ENCODE data around the gene FAM229B. TPM values are rescaled to one million over a fixed set of nuclear protein-coding genes. Genes with fewer than 3 reads are reported as not detected.

FAM229B gene, protein sequence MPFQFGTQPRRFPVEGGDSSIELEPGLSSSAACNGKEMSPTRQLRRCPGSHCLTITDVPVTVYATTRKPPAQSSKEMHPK
- polyA plus RNA-seq, result 1 to 10 TPM in 3 of 4 donors, not detected in 1; 5.3 to 7.6 (median 6.8) TPM
- long read RNA-seq, donor 1, transcript FAM229B-201 (4 exons, 2,543 nt), result major isoform, 14 of 14 reads
- long read RNA-seq, donor 1, partial matches to known transcripts, result 0 of 14 reads
- long read RNA-seq, donor 1, other reads (novel, unspliced or antisense), result 0 of 14 reads
- long read RNA-seq, donor 2, partial matches to known transcripts, result 0 of 1 reads
- long read RNA-seq, donor 2, other reads (novel, unspliced or antisense), result 0 of 1 reads
- long read RNA-seq, donor 3, partial matches to known transcripts, result 0 of 3 reads
- long read RNA-seq, donor 3, other reads (novel, unspliced or antisense), result 0 of 3 reads
- long read RNA-seq, donor 4, result 0 reads
- long read RNA-seq, donor 5, partial matches to known transcripts, result 0 of 1 reads
- long read RNA-seq, donor 5, other reads (novel, unspliced or antisense), result 0 of 1 reads
- long read RNA-seq, donor 6, result 0 reads
- long read RNA-seq, donor 7, transcript FAM229B-201 (4 exons, 2,543 nt), result major isoform, 34 of 40 reads
- long read RNA-seq, donor 7, partial matches to known transcripts, result 6 of 40 reads
- long read RNA-seq, donor 7, other reads (novel, unspliced or antisense), result 0 of 40 reads
- long read RNA-seq, donor 8, partial matches to known transcripts, result 0 of 2 reads
- long read RNA-seq, donor 8, other reads (novel, unspliced or antisense), result 0 of 2 reads
- long read RNA-seq, donor 9, partial matches to known transcripts, result 0 of 2 reads
- long read RNA-seq, donor 9, other reads (novel, unspliced or antisense), result 0 of 2 reads
- long read RNA-seq, donor 10, transcript FAM229B-201 (4 exons, 2,543 nt), result major isoform, 10 of 10 reads
- long read RNA-seq, donor 10, partial matches to known transcripts, result 0 of 10 reads
- long read RNA-seq, donor 10, other reads (novel, unspliced or antisense), result 0 of 10 reads

DNA sequence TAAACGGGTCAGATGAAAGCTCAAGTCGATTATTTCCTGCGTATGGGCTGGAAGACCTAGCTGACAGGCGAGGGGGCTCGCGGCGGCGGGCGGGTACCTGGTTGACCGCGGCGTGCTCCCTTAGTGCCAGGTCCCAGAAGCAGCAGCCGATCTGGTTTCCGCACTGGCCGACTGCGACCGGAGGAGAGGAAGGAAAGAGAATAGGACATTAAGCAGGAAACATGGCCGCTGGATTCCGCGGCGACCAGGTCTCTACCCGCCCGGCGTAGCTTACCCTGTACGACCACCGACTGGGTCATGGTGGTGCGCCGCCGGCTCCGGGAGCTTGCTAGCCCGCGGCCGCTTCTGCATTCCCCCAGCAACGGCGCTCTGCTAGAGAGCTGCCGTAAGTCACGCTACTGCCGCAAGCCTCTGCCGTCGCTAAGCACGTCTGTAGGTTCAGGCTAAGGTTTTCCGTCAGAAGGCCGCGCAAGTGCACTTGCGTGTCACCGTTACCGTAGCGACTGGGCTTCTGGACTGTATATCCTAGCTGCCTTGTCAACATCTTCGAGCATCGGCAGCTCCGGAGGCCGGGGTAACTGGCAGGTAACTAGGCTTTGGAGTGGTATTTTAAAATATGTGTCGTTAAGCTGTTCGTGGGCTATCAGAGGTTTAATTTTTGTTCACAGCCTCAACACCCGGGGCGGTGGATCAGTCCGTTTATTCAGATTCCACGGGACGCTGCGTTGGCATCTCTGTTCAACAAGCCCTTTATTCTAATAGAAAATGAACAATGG lies at the start of gene FAM229B, which contains the start of gene TUBE1:
FAM229B (plus strand) TSS at position 456 of the 776 bp plus-strand sequence. CDS start 11,693 bp downstream, outside the sequence.
TUBE1 (minus strand) TSS at position 347 of the 776 bp plus-strand sequence; CDS start at position 299, 48 bp downstream.
- Histone ChIP-seq H3K4me3 (ENCODE audit: low read depth in 1 of 3, low read length in 3 of 3) (peak within 1 kb of the TSS; percentile 68 to 85 (median 84)), H3K4me1 (ENCODE audit: control insufficient read depth in 3 of 3, insufficient read depth in 2 of 3, low read depth in 1 of 3, low read length in 2 of 3) (no peaks in the 10 kb centered on the region), H3K9me3 (ENCODE audit: control insufficient read depth in 2 of 2, insufficient read depth in 1 of 2, low read depth in 1 of 2, low read length in 1 of 2) (no peaks in the 10 kb centered on the region), H3K27me3 (ENCODE audit: control insufficient read depth in 3 of 3, insufficient read depth in 3 of 3, low read length in 3 of 3) (peaks cover 0 to 4% (median 0%) of the 10 kb centered on the region in 3 donors), H3K27ac (ENCODE audit: low read depth in 1 of 3, low read length in 2 of 3) (peak within 1 kb of the TSS; percentile 49 to 86 (median 77)), H3K36me3 (ENCODE audit: control insufficient read depth in 3 of 3, insufficient read depth in 2 of 3, low read depth in 1 of 3, low read length in 3 of 3) (no peaks in the 10 kb centered on the region)
- WGBS, 3 donors, result 0 to 1% (median 0%) methylated on average over 56 to 60 of the region's 60 CpGs
- DNase-seq (peak; percentile 96), FAIRE-seq (no peak)

DNA sequence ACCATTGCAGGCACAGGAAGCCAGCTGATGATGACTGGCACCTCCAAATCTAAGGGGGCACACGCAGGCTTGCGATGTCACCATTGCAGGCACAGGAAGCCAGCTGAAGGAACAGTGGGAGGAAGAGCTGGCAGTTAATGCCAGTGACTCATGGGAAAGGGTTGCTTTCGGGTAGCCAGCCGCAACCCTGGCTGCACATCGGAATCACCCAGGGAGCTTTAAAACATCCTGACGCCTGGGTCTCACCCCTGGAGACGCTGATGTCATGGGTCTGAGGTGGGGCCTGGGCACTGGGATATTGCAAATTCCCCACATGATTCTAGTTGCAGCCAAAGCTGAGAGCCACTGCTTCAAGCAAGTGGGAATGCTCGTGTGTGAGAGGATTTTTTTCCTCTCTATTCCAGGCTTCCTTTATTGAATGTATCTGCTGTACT lies 49.6 kb upstream of the FAM229B start:
- WGBS, 3 donors, result 69 to 88% (median 85%) methylated on average over 8 of the region's 8 CpGs
- no peaks in the 10 kb centered on the region for H3K4me1 ChIP-seq (ENCODE audit: control insufficient read depth in 3 of 3, insufficient read depth in 2 of 3, low read depth in 1 of 3, low read length in 2 of 3)
- H3K4me3 ChIP-seq (ENCODE audit: low read depth in 1 of 3, low read length in 3 of 3), result no peak overlapping the region
- H3K27me3 ChIP-seq (ENCODE audit: control insufficient read depth in 3 of 3, insufficient read depth in 3 of 3, low read length in 3 of 3), result no peaks in the 10 kb centered on the region
- H3K36me3 ChIP-seq (ENCODE audit: control insufficient read depth in 3 of 3, insufficient read depth in 2 of 3, low read depth in 1 of 3, low read length in 3 of 3), result no peaks in the 10 kb centered on the region
- no peaks in the 10 kb centered on the region for H3K9me3 ChIP-seq (ENCODE audit: control insufficient read depth in 2 of 2, insufficient read depth in 1 of 2, low read depth in 1 of 2, low read length in 1 of 2)
- FAIRE-seq (no peak), DNase-seq (no peak)
- H3K27ac ChIP-seq (ENCODE audit: low read depth in 1 of 3, low read length in 2 of 3), result no peak overlapping the region

DNA sequence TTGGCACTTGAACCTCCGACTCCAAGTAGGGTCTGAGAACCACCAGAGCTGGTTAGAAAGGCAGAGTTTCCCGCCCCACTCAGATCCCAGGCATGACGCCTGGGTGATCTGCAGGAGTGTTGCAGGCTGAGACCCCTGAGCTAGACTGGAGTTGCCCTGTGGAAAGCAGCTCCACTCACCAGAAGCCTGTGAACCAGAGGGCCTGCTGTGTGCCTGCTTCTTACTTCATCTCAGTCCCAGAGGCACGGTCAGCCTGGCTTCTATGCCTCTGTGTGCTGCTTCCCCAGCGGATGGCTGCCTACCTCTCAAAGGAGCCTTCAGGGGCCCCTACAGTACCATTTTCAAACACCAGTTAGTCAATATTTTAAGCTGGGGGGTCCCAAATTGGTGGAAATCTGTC lies 49.1 kb upstream of the FAM229B start:
- Histone ChIP-seq H3K27ac (ENCODE audit: low read depth in 1 of 3, low read length in 2 of 3) (peak overlapping the region in 1 of 3 donors; percentile 22), H3K4me1 (ENCODE audit: control insufficient read depth in 3 of 3, insufficient read depth in 2 of 3, low read depth in 1 of 3, low read length in 2 of 3) (no peaks in the 10 kb centered on the region), H3K36me3 (ENCODE audit: control insufficient read depth in 3 of 3, insufficient read depth in 2 of 3, low read depth in 1 of 3, low read length in 3 of 3) (no peaks in the 10 kb centered on the region), H3K9me3 (ENCODE audit: control insufficient read depth in 2 of 2, insufficient read depth in 1 of 2, low read depth in 1 of 2, low read length in 1 of 2) (no peaks in the 10 kb centered on the region), H3K27me3 (ENCODE audit: control insufficient read depth in 3 of 3, insufficient read depth in 3 of 3, low read length in 3 of 3) (no peaks in the 10 kb centered on the region), H3K4me3 (ENCODE audit: low read depth in 1 of 3, low read length in 3 of 3) (no peak overlapping the region)
- DNase-seq (no peak), FAIRE-seq (no peak)
- 72 to 84% (median 82%) methylated on average over 5 of the region's 5 CpGs for WGBS, 3 donors

DNA sequence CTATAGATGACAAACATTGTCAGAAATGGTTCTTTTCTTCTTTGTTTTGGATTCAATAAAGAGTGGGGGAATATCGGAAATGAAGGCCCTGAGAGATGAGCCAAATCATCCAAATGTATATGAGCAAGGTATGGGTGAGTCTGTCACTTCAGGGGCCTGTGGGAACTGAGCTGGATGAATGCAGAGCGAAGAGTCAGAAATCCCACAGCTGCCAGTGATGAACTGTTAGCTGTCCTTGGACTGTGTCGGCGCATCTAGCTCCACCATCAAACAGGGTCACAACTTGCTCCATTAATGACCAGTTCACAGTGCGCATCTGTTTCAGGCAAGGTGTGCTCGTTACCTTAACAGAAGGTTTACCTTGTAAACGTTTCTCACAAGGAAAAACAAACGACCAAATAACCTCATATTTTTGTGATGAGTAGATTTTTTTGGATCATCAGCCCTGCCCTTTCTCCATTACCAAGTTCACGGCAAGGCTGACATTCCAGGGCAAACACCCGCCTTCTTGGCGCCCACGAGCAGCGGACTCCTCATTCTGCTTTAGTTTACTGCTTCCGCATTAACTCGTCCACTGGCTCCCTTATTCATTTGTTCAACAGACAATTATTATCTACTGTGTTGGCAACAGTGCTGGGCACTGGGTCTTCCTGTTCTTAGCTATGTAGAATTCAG lies 48.5 kb upstream of the FAM229B start:
- Histone ChIP-seq H3K27ac (ENCODE audit: low read depth in 1 of 3, low read length in 2 of 3) (no peak overlapping the region), H3K9me3 (ENCODE audit: control insufficient read depth in 2 of 2, insufficient read depth in 1 of 2, low read depth in 1 of 2, low read length in 1 of 2) (no peaks in the 10 kb centered on the region), H3K4me1 (ENCODE audit: control insufficient read depth in 3 of 3, insufficient read depth in 2 of 3, low read depth in 1 of 3, low read length in 2 of 3) (no peaks in the 10 kb centered on the region), H3K4me3 (ENCODE audit: low read depth in 1 of 3, low read length in 3 of 3) (no peak overlapping the region), H3K36me3 (ENCODE audit: control insufficient read depth in 3 of 3, insufficient read depth in 2 of 3, low read depth in 1 of 3, low read length in 3 of 3) (no peaks in the 10 kb centered on the region), H3K27me3 (ENCODE audit: control insufficient read depth in 3 of 3, insufficient read depth in 3 of 3, low read length in 3 of 3) (no peaks in the 10 kb centered on the region)
- FAIRE-seq (no peak), DNase-seq (no peak)
- 79 to 88% (median 80%) methylated on average over 15 of the region's 15 CpGs for WGBS, 3 donors

DNA sequence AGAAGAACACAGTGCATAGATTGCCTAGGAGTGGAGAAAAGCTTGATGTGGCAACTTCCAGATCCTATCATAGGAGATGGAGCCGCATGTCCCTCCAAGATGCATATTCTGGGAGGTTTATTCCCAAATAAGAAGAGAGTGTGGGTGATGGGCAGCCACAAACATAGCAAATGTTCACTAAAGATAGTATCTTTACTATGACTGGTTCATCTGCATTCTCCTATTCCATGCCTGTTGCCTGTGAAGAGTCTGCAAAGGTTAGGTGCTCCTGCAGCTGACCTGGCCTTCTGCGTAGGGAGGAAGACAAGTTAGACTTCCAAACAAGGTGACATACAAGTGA lies 48.0 kb upstream of the FAM229B start:
- Histone ChIP-seq H3K4me1 (ENCODE audit: control insufficient read depth in 3 of 3, insufficient read depth in 2 of 3, low read depth in 1 of 3, low read length in 2 of 3) (no peaks in the 10 kb centered on the region), H3K27ac (ENCODE audit: low read depth in 1 of 3, low read length in 2 of 3) (no peak overlapping the region), H3K36me3 (ENCODE audit: control insufficient read depth in 3 of 3, insufficient read depth in 2 of 3, low read depth in 1 of 3, low read length in 3 of 3) (no peaks in the 10 kb centered on the region), H3K4me3 (ENCODE audit: low read depth in 1 of 3, low read length in 3 of 3) (no peak overlapping the region), H3K27me3 (ENCODE audit: control insufficient read depth in 3 of 3, insufficient read depth in 3 of 3, low read length in 3 of 3) (no peaks in the 10 kb centered on the region), H3K9me3 (ENCODE audit: control insufficient read depth in 2 of 2, insufficient read depth in 1 of 2, low read depth in 1 of 2, low read length in 1 of 2) (no peaks in the 10 kb centered on the region)
- WGBS, 3 donors, result 69 to 92% (median 75%) methylated on average over 2 of the region's 2 CpGs
- no peak for DNase-seq
- no peak for FAIRE-seq

DNA sequence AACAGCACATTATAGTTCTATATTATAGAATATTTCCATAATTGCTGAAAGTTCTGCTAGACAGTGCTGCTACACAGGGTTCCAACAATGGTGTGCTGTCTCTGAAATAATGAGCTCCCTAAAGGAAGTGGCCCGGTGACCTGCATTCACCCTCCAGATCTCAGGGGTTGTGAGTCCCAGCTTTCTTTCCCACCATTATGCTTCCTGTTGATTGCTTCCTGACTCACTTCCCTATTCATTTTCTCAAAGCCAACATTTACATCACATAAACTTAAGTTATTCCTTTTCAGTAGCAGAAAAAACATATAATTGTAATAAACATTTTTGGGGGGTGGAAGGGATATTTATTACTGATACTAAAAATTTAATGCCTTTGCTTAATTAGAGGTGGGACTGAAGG lies 46.4 kb upstream of the FAM229B start:
- FAIRE-seq, result no peak
- no peaks in the 10 kb centered on the region for H3K9me3 ChIP-seq (ENCODE audit: control insufficient read depth in 2 of 2, insufficient read depth in 1 of 2, low read depth in 1 of 2, low read length in 1 of 2)
- H3K36me3 ChIP-seq (ENCODE audit: control insufficient read depth in 3 of 3, insufficient read depth in 2 of 3, low read depth in 1 of 3, low read length in 3 of 3), result no peaks in the 10 kb centered on the region
- no peaks in the 10 kb centered on the region for H3K27me3 ChIP-seq (ENCODE audit: control insufficient read depth in 3 of 3, insufficient read depth in 3 of 3, low read length in 3 of 3)
- 66 to 78% (median 78%) methylated on average over 1 of the region's 1 CpG for WGBS, 3 donors
- H3K4me3 ChIP-seq (ENCODE audit: low read depth in 1 of 3, low read length in 3 of 3), result no peak overlapping the region
- DNase-seq, result no peak
- H3K4me1 ChIP-seq (ENCODE audit: control insufficient read depth in 3 of 3, insufficient read depth in 2 of 3, low read depth in 1 of 3, low read length in 2 of 3), result no peaks in the 10 kb centered on the region
- no peak overlapping the region for H3K27ac ChIP-seq (ENCODE audit: low read depth in 1 of 3, low read length in 2 of 3)

DNA sequence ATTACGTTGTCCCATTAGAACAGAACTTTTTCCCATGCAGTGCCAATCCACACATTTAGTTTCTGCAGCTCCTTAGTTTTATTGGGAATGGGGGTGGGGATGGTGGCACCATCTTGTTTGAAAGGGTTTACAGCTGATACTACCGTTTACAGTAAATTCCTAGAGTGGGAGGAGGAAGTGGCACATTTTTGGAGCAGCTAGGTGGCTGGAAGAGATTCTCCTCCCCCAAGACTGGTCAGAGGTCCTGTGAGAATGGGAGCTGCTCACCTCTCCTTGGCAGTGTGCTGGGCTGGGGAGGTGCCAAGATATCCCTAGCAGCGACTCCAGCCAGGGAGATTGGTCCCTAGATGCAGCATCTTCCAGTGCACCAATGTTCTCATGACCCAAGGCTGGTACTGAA lies 45.9 kb upstream of the FAM229B start:
- Histone ChIP-seq H3K4me3 (ENCODE audit: low read depth in 1 of 3, low read length in 3 of 3) (no peak overlapping the region), H3K27me3 (ENCODE audit: control insufficient read depth in 3 of 3, insufficient read depth in 3 of 3, low read length in 3 of 3) (no peaks in the 10 kb centered on the region), H3K9me3 (ENCODE audit: control insufficient read depth in 2 of 2, insufficient read depth in 1 of 2, low read depth in 1 of 2, low read length in 1 of 2) (no peaks in the 10 kb centered on the region), H3K36me3 (ENCODE audit: control insufficient read depth in 3 of 3, insufficient read depth in 2 of 3, low read depth in 1 of 3, low read length in 3 of 3) (no peaks in the 10 kb centered on the region), H3K4me1 (ENCODE audit: control insufficient read depth in 3 of 3, insufficient read depth in 2 of 3, low read depth in 1 of 3, low read length in 2 of 3) (no peaks in the 10 kb centered on the region), H3K27ac (ENCODE audit: low read depth in 1 of 3, low read length in 2 of 3) (no peak overlapping the region)
- no peak for FAIRE-seq
- WGBS, 3 donors, result 69 to 78% (median 73%) methylated on average over 3 of the region's 3 CpGs
- DNase-seq, result no peak
